Muscle of leg (tissue), 11 donors: ENCODE data around the gene FIG4. TPM values are rescaled to one million over a fixed set of nuclear protein-coding genes. Genes with fewer than 3 reads are reported as not detected.
"Not testable (repeated sequence)": the region's sequence is repeated elsewhere in the genome, so short reads cannot be mapped to it uniquely, and the experiment has no call there.

Experiments used
- DNase-seq: peaks from one replicate; pipeline ENCODE4 v3.0.0; 2013
- H3K27ac ChIP-seq: one replicate; pipeline ENCODE4 v1.5.1; 2013; ENCODE audit warnings: mild to moderate bottlenecking, low read length, control low read depth
- H3K27me3 ChIP-seq: one replicate; pipeline ENCODE4 v1.6.1; 2013; ENCODE audit warnings: low read length; ENCODE audit not compliant: control insufficient read depth, insufficient read depth
- H3K36me3 ChIP-seq: one replicate; pipeline ENCODE4 v1.6.1; 2013; ENCODE audit warnings: low read length; ENCODE audit not compliant: control insufficient read depth, insufficient read depth
- H3K4me1 ChIP-seq: one replicate; pipeline ENCODE4 v1.6.1; 2013; ENCODE audit warnings: low read length; ENCODE audit not compliant: control insufficient read depth, insufficient read depth
- H3K4me3 ChIP-seq: one replicate; pipeline ENCODE4 v1.5.1; 2013; ENCODE audit warnings: low read length, control low read depth
- H3K9me3 ChIP-seq: replicated peaks from 2 replicates; pipeline ENCODE4 v1.6.1; 2013; ENCODE audit warnings: low read depth, low read length; ENCODE audit not compliant: control insufficient read depth
- WGBS: methylation state at CpG from one replicate; pipeline ENCODE4 v1.1.5; 2013; ENCODE audit warnings: missing lambda C conversion rate; ENCODE audit not compliant: insufficient coverage; 5-methylcytosine and 5-hydroxymethylcytosine counted together
- polyA plus RNA-seq, 8 donors: library from polyadenylated mRNA; unstranded; fragments of 120-200 nt; gene quantifications; one replicate each; pipeline versions ENCODE4 v1.2.1 to v1.2.3, GENCODE V29; 2013; ENCODE audit warnings: inconsistent platforms in 1 of 8, low replicate concordance in 1 of 8; ENCODE audit not compliant: insufficient read length in 8 of 8, insufficient read depth in 1 of 8
- total RNA-seq: library from RNA; stranded (reverse); fragments of 120-200 nt; gene quantifications from one replicate; pipeline ENCODE4 v1.2.4, GENCODE V29; 2013

FIG4 gene
- total and polyA plus RNA-seq, 9 donors = 7.1 to 12.1 (median 10.1) TPM

GRCh38 chr6:109804020-109804419 is 112.9 kb downstream of the FIG4 start:
- no peak for DNase-seq
- Histone ChIP-seq H3K9me3 (no peaks in the 10 kb centered on the region), H3K27ac (no peak overlapping the region), H3K4me1 (no peaks in the 10 kb centered on the region), H3K36me3 (no peaks in the 10 kb centered on the region), H3K27me3 (no peaks in the 10 kb centered on the region), H3K4me3 (no peak overlapping the region)
- no CpG with 5 or more reads among the region's 1 CpG for WGBS

- DNase-seq = no peak
- Histone ChIP-seq H3K36me3 (no peaks in the 10 kb centered on the region), H3K4me1 (no peaks in the 10 kb centered on the region), H3K27me3 (no peaks in the 10 kb centered on the region), H3K27ac (no peak overlapping the region), H3K9me3 (no peaks in the 10 kb centered on the region), H3K4me3 (no peak overlapping the region)
These were observed 116.8 kb downstream of the FIG4 start for GRCh38 chr6:109807881-109808280.

GRCh38 chr6:109808837-109809236 is 117.7 kb downstream of the FIG4 start:
- Histone ChIP-seq H3K4me3 (no peak overlapping the region), H3K4me1 (no peaks in the 10 kb centered on the region), H3K36me3 (no peaks in the 10 kb centered on the region), H3K27me3 (no peaks in the 10 kb centered on the region), H3K9me3 (no peaks in the 10 kb centered on the region), H3K27ac (no peak overlapping the region)
- DNase-seq = no peak
- WGBS = no CpG with 5 or more reads among the region's 1 CpG

GRCh38 chr6:109815054-109815453 is 124.0 kb downstream of the FIG4 start:
- 94% methylated on average over 4 of the region's 4 CpGs for WGBS
- no peaks in the 10 kb centered on the region for H3K9me3 ChIP-seq
- no peak for DNase-seq
- peaks cover 2% of the 10 kb centered on the region for H3K4me1 ChIP-seq
- H3K36me3 ChIP-seq = no peaks in the 10 kb centered on the region
- no peak overlapping the region for H3K27ac ChIP-seq
- no peaks in the 10 kb centered on the region for H3K27me3 ChIP-seq
- H3K4me3 ChIP-seq = no peak overlapping the region

DNA sequence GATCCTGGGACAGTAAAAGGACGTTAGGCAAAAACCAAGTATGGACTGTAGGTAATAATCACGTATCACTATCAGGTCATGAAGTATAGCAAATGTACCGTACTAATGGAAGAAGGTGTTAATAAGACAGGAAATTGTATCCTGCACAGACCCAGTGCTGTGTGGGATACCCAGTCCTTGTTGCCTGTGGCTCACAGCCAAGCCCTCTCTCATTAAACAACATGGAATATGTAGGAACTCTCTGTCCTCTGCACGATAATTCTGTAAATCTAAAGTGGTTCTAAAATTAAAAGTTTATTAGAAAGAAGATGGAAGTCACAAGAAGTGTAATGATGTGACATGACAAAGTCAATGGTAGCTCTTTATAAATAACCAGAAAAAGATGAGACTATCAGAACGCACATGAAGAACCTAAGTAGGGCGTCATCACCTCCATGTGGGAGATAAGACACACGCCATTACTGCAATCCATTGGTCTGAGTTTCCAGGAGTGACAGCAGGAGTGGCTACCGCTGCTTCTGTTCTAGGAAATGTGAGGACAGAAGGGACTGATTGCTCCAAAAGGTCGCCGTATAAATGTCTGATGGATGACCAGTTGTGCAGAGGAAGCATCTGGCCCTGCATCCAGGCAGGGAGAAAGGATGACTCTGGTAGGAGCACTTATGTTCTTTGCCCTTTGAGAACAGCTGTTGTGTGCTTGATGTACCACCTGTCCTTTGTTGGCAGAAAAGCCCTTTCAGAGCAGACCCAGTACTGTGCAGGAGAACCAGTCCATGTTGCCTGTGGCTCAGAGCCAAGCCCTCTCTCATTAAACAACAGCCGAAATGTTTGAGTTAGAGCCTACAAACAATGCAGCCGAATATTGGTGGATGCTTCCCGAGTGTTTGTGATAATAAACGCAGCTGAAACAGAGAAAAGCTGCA is 125.6 kb downstream of the FIG4 start:
- WGBS = 74% methylated on average over 9 of the region's 14 CpGs
- DNase-seq = peak; percentile 28

GRCh38 chr6:109820706-109821350 is 129.7 kb downstream of the FIG4 start:
- H3K36me3 ChIP-seq = peaks cover 2% of the 10 kb centered on the region
- H3K4me3 ChIP-seq = no peak overlapping the region
- no peaks in the 10 kb centered on the region for H3K27me3 ChIP-seq
- peaks cover 2% of the 10 kb centered on the region for H3K4me1 ChIP-seq
- DNase-seq = no peak
- no peak overlapping the region for H3K27ac ChIP-seq
- WGBS = 78% methylated on average over 3 of the region's 4 CpGs
- no peaks in the 10 kb centered on the region for H3K9me3 ChIP-seq

More for the DNA sequence above, 125.6 kb downstream of the FIG4 start:
- Histone ChIP-seq H3K27me3 (no peaks in the 10 kb centered on the region), H3K4me3 (no peak overlapping the region), H3K27ac (no peak overlapping the region), H3K4me1 (peaks cover 2% of the 10 kb centered on the region), H3K9me3 (no peaks in the 10 kb centered on the region), H3K36me3 (no peaks in the 10 kb centered on the region)

DNA sequence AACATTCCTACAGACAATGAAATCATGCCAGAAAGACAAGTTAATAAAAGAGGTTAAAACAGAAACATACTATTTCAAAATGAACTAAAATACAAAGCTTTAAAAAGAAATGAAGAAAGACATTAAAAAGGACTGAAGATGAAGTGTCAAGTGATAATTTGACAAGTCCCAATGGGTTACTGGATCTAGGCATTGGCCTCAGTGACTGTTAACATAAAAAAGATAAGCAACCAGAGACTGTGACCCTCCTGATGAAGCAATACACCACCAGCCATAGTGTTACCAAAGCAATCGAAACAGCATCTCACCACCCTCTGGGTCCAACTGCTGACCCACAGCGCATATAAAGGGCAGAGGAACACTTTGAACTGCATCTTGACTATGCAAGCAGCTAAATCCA is 130.3 kb downstream of the FIG4 start:
- Histone ChIP-seq H3K4me1 (peaks cover 2% of the 10 kb centered on the region), H3K27ac (no peak overlapping the region), H3K9me3 (no peaks in the 10 kb centered on the region), H3K27me3 (no peaks in the 10 kb centered on the region), H3K4me3 (no peak overlapping the region), H3K36me3 (peaks cover 2% of the 10 kb centered on the region)
- no peak for DNase-seq
- WGBS = 40% methylated on average over 1 of the region's 2 CpGs

GRCh38 chr6:109824105-109824504 is 133.0 kb downstream of the FIG4 start:
- Histone ChIP-seq H3K36me3 (peaks cover 2% of the 10 kb centered on the region), H3K9me3 (no peaks in the 10 kb centered on the region), H3K4me1 (no peaks in the 10 kb centered on the region), H3K4me3 (no peak overlapping the region), H3K27ac (no peak overlapping the region), H3K27me3 (no peaks in the 10 kb centered on the region)
- DNase-seq = no peak
- WGBS = 33% methylated on average over 1 of the region's 6 CpGs

- no peak for DNase-seq
- Histone ChIP-seq H3K27ac (no peak overlapping the region), H3K9me3 (no peaks in the 10 kb centered on the region), H3K27me3 (no peaks in the 10 kb centered on the region), H3K4me3 (no peak overlapping the region), H3K36me3 (peaks cover 2% of the 10 kb centered on the region), H3K4me1 (no peaks in the 10 kb centered on the region)
- WGBS = no CpG with 5 or more reads among the region's 2 CpGs
These were observed 135.5 kb downstream of the FIG4 start for GRCh38 chr6:109826551-109826950.

DNA sequence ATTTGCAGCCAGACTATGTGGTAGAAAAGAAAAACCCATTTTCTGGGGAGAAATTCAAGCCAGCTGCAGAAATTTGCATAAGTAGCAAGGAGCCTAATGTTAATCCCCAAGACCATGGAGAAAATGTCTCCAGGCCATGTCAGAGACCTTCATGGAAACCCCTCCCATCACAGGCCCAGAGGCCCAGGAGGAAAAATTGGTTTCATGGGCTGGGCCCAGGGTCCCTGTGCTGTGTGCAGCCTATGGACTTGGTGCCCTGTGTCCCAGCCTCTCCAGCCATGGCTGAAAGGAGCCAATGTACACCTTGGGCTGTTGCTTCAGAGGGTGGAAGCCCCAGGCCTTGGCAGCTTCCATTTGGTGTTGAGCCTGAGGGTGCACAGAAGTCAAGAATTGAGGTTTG is 140.3 kb downstream of the FIG4 start:
- H3K27me3 ChIP-seq, DNase-seq, H3K27ac ChIP-seq, H3K4me3 ChIP-seq, H3K9me3 ChIP-seq, H3K36me3 ChIP-seq, H3K4me1 ChIP-seq: not testable (repeated sequence)
